ENCODE results near the gene ERAS. TPM values are rescaled to one million over a fixed set of nuclear protein-coding genes. Genes with fewer than 3 reads are reported as not detected.
"Not testable (repeated sequence)": the region's sequence is repeated elsewhere in the genome, so short reads cannot be mapped to it uniquely, and the experiment has no call there.

Gene ERAS
- total and polyA plus RNA-seq, 3 donors from 2014 or later, result 0.76 to 2.0 (median 1.4) TPM

DNA sequence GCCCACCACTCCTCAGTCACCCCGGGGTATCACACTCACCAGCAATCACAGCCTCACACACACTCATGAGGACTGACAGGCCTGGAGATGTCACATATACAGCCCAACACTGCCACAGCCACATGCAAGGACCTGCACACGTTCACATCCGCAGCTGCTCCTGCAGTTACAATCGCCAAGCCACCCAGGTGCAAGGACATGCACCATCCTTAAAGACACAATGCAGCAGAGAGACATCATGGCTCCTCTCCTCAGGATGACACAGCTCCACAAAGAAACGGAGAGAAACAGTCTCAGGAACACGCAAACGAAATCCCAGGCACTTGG, 8.0 kb downstream of the ERAS start:
- no peak for TF ChIP-seq POLR2A (IDR thresholded peaks at IDR 0.05)
- TF ChIP-seq CTCF (IDR thresholded peaks at IDR 0.05), result no peak
- 5 to 11% methylated on average over 3 to 7 of the region's 7 CpGs for WGBS, 2 donors
- no peaks in the 10 kb centered on the region for H3K4me1 ChIP-seq
- H3K36me3 ChIP-seq (ENCODE audit: low read depth, missing control alignments), result no peaks in the 10 kb centered on the region
- H3K4me3 ChIP-seq, result no peak overlapping the region
- intact Hi-C loops (cut with DNase I; ENCODE audit: low total_unique reads), result no loop called here
- H3K27me3 ChIP-seq, result no peaks in the 10 kb centered on the region
- no peak overlapping the region for H3K27ac ChIP-seq
- H3K9me3 ChIP-seq, result no peaks in the 10 kb centered on the region
- DNase-seq, result no peak

DNA sequence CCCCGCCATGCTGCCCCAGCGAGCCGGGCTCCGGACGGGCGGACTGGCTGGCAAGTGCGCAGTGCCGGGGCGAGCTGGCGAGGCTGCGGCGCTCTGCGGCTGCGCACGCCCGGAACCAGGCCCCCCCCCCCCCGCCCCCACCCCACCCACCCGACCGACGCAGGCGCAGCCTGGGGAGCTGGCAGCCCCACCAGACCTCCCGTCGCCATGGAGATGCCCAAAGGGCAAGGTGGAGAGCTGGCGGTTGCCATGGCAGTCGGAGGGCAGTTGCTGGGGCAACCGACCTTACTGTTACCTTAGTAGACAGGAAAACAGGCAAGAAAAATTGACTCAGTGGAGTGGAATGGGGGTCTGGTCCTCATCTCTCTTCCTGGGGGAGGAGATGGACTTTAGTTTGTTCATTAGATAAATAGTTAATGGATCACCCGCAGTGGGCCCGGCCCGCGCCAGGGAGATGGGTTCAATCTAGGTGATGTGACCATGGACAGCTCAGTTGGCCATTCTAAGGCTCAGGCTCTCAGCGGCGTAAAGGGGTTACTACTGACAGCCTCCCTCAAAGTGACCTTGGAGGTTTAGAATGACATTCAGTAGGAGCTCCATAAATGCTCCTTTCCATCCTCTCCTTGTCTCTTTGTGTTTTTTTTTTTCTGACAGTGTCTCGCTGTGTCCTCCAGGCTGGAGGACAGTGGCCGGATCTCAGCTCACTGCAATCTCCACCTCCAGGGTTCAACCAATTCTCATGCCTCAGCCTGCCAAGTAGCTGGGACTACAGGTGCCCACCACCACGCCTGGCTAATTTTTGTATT, 9.4 kb downstream of the ERAS start, which contains the start of gene PCSK1N:
Gene PCSK1N, minus strand, starts transcription at position 87 of the 806 bp plus-strand sequence. Its CDS starts 78 bp downstream, at position 9.
- intact Hi-C loops (cut with DNase I; ENCODE audit: low total_unique reads), result no loop called here
- WGBS, 2 donors, result 54 to 71% methylated on average over 3 to 10 of the region's 35 CpGs
- H3K4me3 ChIP-seq, result peak within 1 kb of the TSS in 1 of 2 donors; percentile 20

GRCh38 chrX:48839686-48840085, 13.4 kb downstream of the ERAS start:
- 85 to 86% methylated on average over 4 to 7 of the region's 10 CpGs for WGBS, 2 donors
- H3K36me3 ChIP-seq (ENCODE audit: low read depth, missing control alignments), result no peaks in the 10 kb centered on the region
- H3K27ac ChIP-seq, result no peak overlapping the region
- no peaks in the 10 kb centered on the region for H3K27me3 ChIP-seq
- no peaks in the 10 kb centered on the region for H3K9me3 ChIP-seq
- H3K4me1 ChIP-seq, result no peaks in the 10 kb centered on the region
- TF ChIP-seq POLR2A (IDR thresholded peaks at IDR 0.05) (no peak), CTCF (IDR thresholded peaks at IDR 0.05) (no peak)
- DNase-seq, result no peak
- intact Hi-C loops (cut with DNase I; ENCODE audit: low total_unique reads), result no loop called here
- no peak overlapping the region for H3K4me3 ChIP-seq

More for the DNA sequence above, 9.4 kb downstream of the ERAS start, which contains the start of gene PCSK1N:
- no peaks in the 10 kb centered on the region for H3K4me1 ChIP-seq
- peak; percentile 19 for DNase-seq
- H3K27ac ChIP-seq, result no peak within 1 kb of the TSS
- no peaks in the 10 kb centered on the region for H3K27me3 ChIP-seq
- H3K36me3 ChIP-seq (ENCODE audit: low read depth, missing control alignments), result no peaks in the 10 kb centered on the region
- H3K9me3 ChIP-seq, result no peaks in the 10 kb centered on the region
- TF ChIP-seq CTCF (IDR thresholded peaks at IDR 0.05), result no peak
- no peak for TF ChIP-seq POLR2A (IDR thresholded peaks at IDR 0.05)

DNA sequence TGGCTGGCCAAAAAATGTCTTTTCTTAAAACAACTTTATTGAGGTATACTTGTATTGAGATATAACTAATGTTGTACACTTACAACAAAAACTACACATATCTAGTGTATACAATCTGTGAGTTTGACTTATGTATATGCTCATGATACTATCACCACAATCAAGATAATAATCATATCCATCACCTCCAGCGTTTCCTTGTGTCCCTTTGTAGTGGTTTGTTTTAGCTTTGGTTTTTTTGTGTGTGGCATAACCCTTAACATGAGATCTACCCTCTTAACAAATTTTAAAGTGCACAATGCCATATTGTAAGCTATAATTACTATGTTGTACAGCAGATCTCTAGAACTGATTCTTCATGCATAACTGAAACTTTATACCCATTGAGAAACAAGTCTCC, 22.5 kb downstream of the ERAS start:
- no peak overlapping the region for H3K4me3 ChIP-seq
- DNase-seq, result no peak
- no peaks in the 10 kb centered on the region for H3K4me1 ChIP-seq
- intact Hi-C loops (cut with DNase I; ENCODE audit: low total_unique reads), result no loop called here
- no peak for TF ChIP-seq CTCF (IDR thresholded peaks at IDR 0.05)
- no peak for TF ChIP-seq POLR2A (IDR thresholded peaks at IDR 0.05)
- 75 to 86% methylated on average over 1 of the region's 1 CpG for WGBS, 2 donors
- no peaks in the 10 kb centered on the region for H3K9me3 ChIP-seq
- no peak overlapping the region for H3K27ac ChIP-seq
- H3K27me3 ChIP-seq, result no peaks in the 10 kb centered on the region
- H3K36me3 ChIP-seq (ENCODE audit: low read depth, missing control alignments), result no peaks in the 10 kb centered on the region

GRCh38 chrX:48852857-48853256, 26.5 kb downstream of the ERAS start:
- Histone ChIP-seq H3K27ac (no peak overlapping the region), H3K9me3 (no peaks in the 10 kb centered on the region), H3K4me3 (no peak overlapping the region), H3K36me3 (ENCODE audit: low read depth, missing control alignments) (no peaks in the 10 kb centered on the region), H3K4me1 (no peaks in the 10 kb centered on the region), H3K27me3 (no peaks in the 10 kb centered on the region)
- TF ChIP-seq POLR2A (IDR thresholded peaks at IDR 0.05) (no peak), CTCF (IDR thresholded peaks at IDR 0.05) (no peak)
- no peak for DNase-seq
- WGBS, 2 donors, result 84 to 88% methylated on average over 6 to 7 of the region's 7 CpGs
- intact Hi-C loops (cut with DNase I; ENCODE audit: low total_unique reads), result no loop called here

DNA sequence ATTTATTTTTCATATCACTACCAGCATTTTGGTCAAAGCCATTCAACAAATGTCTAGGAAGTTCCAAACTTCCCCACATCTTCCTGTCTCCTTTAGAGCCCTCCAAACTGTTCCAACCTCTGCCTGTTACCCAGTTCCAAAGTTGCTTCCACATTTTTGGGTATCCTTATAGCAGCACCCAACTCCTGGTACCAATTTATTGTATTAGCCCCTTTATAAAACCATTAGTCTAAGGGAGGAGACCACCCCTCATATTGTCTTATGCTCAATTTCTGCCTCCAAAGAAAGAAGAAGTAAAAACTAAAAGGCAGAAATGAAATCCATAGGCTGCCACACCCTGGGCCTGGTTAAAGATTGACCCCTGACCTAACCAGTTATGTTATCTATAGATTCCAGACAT, 27.2 kb downstream of the ERAS start:
- H3K4me3 ChIP-seq; intact Hi-C loops (cut with DNase I; ENCODE audit: low total_unique reads); H3K9me3 ChIP-seq; H3K36me3 ChIP-seq (ENCODE audit: low read depth, missing control alignments); H3K27me3 ChIP-seq; H3K27ac ChIP-seq; DNase-seq; H3K4me1 ChIP-seq: not testable (repeated sequence)

DNA sequence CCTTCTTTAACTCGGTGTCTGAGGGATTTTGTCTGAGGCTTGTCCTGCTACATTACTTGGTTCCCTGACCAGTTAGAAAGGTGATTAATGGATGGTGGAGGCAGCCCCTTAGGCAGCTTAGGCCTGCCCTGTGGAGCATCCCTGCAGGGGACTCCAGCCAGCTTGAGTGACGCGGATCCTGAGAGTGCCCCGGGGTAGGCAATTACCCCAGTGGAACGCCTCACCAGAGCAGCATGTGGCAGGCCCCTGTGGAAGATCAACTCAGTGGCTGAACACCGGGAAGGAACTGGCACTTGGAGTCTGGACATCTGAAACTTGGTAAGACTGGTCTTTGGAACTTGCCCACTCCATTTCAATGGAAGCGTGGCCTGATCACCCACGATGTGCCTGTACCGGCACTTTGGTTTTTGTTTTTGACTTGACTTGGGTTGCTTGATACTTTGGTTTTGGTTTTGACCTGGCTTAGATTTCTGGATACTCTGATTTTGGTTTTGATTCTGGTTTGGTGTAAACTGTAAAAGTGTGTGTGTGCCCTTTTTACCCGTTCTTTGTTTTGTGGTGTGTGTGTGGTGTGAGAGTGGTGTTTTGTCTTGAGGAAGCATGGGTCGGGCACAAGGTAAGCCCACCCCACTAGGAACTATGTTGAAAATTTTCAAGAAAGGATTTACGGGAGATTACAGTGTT, 27.9 kb downstream of the ERAS start:
- H3K4me1 ChIP-seq; H3K27ac ChIP-seq; H3K27me3 ChIP-seq; H3K9me3 ChIP-seq; H3K36me3 ChIP-seq (ENCODE audit: low read depth, missing control alignments); H3K4me3 ChIP-seq; intact Hi-C loops (cut with DNase I; ENCODE audit: low total_unique reads); DNase-seq: not testable (repeated sequence)
- 80 to 90% methylated on average over 5 to 12 of the region's 12 CpGs for WGBS, 2 donors
